GM12801 (cell line): ENCODE measurements around the gene C2orf74.

Experiments
- TF ChIP-seq, protein P1 (sequence below): IDR thresholded peaks from one replicate; pipeline ENCODE4 v1.5.1; 2011; ENCODE audit warnings: control low read depth; ENCODE audit not compliant: insufficient read length; ENCODE audit errors: extremely low read depth

Gene C2orf74

DNA sequence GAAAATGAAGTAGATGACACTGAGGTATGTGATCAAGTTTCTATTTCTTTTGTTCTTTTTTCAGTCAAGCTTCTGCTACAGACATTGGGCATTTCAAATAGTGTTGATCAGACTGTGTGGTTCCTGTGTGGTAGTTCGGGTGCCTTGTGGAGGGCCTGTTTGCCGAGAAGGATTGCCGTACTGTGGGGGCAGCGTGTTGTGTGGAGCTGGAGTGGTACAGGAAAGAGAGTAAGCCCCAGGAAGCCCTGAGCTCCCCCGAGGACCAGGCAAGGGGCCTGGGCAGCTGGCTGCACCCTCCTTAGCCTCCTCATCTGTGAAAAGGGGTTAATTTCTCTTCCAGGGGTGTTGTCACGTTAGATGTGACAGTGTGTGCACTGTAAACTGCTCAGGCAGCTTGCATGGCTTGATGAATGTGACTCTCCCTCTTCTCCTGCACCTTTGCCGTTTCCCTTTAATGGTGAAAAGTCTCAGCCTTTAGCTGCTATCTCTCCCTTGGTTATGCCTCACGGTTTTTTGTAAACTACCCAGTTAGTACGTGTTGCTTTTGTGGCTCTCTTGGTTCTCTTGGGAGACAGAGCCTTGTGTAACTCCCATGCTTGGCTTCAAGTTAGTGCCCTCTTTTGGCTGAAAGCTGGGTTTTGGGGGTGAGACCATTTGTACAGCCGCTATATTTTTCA, 19.5 kb downstream of the C2orf74 start:
- TF ChIP-seq, protein P1, sequence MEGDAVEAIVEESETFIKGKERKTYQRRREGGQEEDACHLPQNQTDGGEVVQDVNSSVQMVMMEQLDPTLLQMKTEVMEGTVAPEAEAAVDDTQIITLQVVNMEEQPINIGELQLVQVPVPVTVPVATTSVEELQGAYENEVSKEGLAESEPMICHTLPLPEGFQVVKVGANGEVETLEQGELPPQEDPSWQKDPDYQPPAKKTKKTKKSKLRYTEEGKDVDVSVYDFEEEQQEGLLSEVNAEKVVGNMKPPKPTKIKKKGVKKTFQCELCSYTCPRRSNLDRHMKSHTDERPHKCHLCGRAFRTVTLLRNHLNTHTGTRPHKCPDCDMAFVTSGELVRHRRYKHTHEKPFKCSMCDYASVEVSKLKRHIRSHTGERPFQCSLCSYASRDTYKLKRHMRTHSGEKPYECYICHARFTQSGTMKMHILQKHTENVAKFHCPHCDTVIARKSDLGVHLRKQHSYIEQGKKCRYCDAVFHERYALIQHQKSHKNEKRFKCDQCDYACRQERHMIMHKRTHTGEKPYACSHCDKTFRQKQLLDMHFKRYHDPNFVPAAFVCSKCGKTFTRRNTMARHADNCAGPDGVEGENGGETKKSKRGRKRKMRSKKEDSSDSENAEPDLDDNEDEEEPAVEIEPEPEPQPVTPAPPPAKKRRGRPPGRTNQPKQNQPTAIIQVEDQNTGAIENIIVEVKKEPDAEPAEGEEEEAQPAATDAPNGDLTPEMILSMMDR: no peak

- TF ChIP-seq, protein P1: no peak
These were observed 20.0 kb downstream of the C2orf74 start for GRCh38 chr2:61182059-61182383.

DNA sequence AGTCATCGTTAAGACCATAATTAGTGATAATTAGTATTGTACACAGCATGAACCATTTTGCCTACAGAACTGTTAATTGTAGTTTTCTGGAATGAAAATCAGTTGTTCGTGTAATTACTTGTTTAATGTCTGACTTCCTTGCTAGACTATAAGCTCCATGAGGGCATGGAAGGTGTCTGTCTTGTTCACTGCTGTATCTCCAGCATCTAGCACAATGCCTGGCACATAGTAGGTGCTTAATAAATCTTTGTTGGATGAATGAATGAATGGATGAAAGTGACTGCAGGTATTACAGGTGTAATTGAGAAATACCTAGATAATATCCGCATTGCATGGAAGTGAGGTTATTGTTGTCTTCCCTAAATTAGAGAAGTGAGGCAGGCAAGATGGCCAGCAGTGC, 21.8 kb downstream of the C2orf74 start:
- TF ChIP-seq, protein P1: no peak

DNA sequence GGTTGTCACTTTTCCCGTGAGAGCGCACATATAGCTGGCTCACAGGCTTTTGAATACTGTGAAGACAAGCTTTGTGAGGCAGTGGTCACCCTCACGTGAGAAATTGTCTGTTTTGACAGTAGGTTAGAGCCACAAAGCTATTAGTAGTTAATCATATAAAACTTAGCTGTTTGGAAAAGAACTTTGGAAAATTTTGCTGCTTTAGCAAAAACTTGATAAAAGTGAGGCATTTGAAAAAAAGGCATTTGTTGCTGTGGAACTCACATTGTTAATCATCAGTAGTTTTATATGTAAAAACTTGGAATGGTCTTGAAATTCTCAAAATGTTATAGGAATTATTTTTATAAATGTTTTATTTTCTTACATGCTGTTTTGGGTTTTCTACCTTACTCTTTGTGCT, 22.3 kb downstream of the C2orf74 start:
- TF ChIP-seq, protein P1: no peak

DNA sequence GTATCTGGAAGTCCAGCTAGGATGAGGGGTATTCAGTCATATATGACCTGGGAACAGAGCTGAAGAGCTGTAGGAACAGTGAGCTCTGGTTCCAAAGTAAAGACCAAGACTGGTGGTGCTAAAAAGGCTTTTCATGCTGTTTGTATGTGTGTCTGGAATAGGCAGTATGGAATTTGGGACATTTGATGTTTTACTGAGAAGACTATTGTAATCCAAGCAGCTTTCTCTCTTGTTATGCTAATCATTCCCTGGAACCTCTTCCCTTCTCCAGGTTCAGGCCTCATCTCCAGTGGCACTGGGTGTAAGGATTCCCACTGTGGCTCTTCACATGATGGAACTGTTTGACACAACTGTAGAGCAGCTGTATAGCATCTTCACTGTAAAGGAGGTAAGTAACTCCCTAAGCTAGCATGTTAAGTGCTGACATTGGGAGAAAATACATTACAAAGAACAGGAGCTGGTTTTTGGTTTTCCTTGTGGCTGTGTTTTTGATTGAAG, 23.3 kb downstream of the C2orf74 start:
- TF ChIP-seq, protein P1: no peak

GRCh38 chr2:61187085-61187484, 25.1 kb downstream of the C2orf74 start:
- TF ChIP-seq, protein P1: no peak

DNA sequence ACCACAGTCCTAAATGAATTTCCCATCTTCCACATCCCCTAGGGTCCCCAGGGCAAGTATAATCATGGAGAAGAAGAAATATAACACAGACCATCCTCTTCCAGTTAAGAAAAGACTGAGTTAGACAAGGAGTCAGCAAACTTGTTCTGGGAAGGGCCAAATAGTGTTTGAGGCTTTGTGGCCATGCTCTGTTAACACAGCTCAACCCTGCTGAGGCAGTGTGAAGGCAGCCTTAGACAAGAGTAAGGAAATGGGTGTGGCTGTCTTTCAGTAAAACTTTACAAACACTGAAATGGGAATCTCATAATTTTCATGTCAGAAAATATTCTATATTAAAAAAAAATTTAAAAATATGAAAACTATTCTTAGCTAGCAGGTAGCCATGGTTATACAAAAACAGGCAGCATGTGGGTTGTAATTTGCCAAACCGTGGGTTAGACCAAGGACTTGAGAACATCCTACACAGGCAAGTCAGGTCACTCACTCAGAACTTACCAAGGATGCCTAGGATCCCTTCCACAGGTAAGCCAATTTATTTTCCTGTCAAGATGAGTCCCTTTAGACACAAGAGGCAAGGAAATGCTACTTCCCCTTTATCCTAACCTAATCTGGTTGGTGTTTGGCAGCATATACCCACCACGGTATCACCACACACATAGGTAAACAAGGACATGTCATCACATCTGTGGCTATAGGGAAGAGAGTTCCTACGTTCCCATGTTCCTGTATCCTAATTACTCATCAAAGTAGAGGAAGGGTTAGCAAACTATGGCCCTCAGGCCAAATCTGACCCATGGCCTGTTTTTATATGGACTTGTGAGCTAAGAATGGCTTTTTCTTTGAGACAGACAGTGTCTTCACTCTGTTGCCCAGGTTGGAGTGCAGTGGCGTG, 31.9 kb downstream of the C2orf74 start:
- TF ChIP-seq, protein P1: no peak
